ENCODE data around the gene AP1S3.

The AP1S3 gene

DNA sequence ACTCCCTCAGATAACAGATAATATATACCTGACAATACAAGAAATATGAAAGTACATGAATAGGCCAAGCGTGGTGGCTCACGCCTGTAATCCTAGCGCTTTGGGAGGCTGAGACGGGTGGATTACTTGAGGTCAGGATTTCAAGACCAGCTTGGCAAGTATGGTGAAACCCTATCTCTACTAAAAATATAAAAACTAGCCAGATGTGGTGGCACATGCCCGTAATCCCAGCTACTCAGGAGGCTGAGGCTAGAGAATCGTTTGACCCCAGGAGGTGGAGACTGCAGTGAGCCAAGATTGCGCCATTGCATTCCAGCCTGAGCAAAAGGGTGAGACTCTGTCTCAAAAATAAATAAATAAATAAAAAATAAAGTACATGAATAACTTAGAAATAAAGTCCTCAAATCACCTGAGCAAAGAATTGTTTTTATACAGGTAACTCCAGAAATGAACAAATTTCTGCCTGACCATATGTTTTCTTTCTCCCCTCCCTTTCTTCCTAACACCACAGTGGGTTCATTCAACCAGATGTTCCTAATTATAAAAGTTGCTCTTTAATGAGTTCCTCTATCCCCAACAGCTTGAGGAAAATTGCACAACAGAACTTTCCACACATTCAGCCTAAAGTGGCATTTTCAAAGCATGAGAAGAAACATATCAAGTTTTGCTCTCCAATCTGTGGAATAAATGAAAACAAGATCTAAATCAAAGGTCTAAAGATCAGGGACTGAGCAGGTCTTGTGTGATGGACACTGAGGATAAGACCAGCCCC is 33.6 kb upstream of the AP1S3 start:
- TF ChIP-seq RARB (CRISPR knock-in tag; IDR thresholded peaks at IDR 0.05) (no peak), GLIS3 (CRISPR knock-in tag; IDR thresholded peaks at IDR 0.05) (no peak), ZNF70 (CRISPR knock-in tag; IDR thresholded peaks at IDR 0.05) (no peak), ZNF565 (CRISPR knock-in tag; conservative IDR thresholded peaks at IDR 0.05; ENCODE audit: low read depth) (no peak), CSDC2 (CRISPR knock-in tag; IDR thresholded peaks at IDR 0.05) (no peak), ARNTL (CRISPR knock-in tag; IDR thresholded peaks at IDR 0.05; ENCODE audit: borderline replicate concordance, low read depth) (no peak), SNAI2 (CRISPR knock-in tag; IDR thresholded peaks at IDR 0.05) (no peak), ESRRG (CRISPR knock-in tag; IDR thresholded peaks at IDR 0.05) (no peak), PPARA (CRISPR knock-in tag; IDR thresholded peaks at IDR 0.05; ENCODE audit: borderline replicate concordance) (no peak)
- TF ChIP-seq, protein P1, sequence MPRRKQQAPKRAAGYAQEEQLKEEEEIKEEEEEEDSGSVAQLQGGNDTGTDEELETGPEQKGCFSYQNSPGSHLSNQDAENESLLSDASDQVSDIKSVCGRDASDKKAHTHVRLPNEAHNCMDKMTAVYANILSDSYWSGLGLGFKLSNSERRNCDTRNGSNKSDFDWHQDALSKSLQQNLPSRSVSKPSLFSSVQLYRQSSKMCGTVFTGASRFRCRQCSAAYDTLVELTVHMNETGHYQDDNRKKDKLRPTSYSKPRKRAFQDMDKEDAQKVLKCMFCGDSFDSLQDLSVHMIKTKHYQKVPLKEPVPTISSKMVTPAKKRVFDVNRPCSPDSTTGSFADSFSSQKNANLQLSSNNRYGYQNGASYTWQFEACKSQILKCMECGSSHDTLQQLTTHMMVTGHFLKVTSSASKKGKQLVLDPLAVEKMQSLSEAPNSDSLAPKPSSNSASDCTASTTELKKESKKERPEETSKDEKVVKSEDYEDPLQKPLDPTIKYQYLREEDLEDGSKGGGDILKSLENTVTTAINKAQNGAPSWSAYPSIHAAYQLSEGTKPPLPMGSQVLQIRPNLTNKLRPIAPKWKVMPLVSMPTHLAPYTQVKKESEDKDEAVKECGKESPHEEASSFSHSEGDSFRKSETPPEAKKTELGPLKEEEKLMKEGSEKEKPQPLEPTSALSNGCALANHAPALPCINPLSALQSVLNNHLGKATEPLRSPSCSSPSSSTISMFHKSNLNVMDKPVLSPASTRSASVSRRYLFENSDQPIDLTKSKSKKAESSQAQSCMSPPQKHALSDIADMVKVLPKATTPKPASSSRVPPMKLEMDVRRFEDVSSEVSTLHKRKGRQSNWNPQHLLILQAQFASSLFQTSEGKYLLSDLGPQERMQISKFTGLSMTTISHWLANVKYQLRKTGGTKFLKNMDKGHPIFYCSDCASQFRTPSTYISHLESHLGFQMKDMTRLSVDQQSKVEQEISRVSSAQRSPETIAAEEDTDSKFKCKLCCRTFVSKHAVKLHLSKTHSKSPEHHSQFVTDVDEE (CRISPR knock-in tag; IDR thresholded peaks at IDR 0.05), result no peak
- no peak for ATAC-seq

DNA sequence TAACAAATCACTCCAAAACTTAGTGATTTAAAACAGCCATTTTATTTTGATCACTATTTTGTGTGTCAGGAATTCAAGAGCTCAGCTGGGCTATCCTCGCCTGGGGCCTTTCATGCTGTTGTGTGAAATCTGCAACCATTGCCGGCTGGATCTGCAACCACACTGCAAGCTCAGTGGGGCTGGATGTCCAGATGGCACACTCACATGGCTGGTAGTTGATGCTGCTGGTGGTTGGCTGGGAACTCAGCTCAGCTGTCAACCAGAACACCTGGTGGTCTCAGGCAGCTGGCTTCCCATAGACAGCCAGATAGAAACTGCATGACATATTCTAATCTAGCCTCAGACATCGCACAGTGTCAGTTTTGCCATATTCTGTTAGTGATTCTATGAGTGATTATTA is 30.6 kb upstream of the AP1S3 start:
- TF ChIP-seq CSDC2 (CRISPR knock-in tag; IDR thresholded peaks at IDR 0.05) (no peak), BACH2 (CRISPR knock-in tag; IDR thresholded peaks at IDR 0.05; ENCODE audit: borderline replicate concordance) (no peak), GLIS3 (CRISPR knock-in tag; IDR thresholded peaks at IDR 0.05) (no peak), SNAI2 (CRISPR knock-in tag; IDR thresholded peaks at IDR 0.05) (no peak), ISL1 (CRISPR knock-in tag; IDR thresholded peaks at IDR 0.05) (no peak), ZNF8 (CRISPR knock-in tag; IDR thresholded peaks at IDR 0.05) (no peak), OSR1 (CRISPR knock-in tag; IDR thresholded peaks at IDR 0.05) (no peak), ZNF70 (CRISPR knock-in tag; IDR thresholded peaks at IDR 0.05) (no peak), PPARA (CRISPR knock-in tag; IDR thresholded peaks at IDR 0.05; ENCODE audit: borderline replicate concordance) (no peak), ZFP30 (CRISPR knock-in tag; IDR thresholded peaks at IDR 0.05) (no peak), RARB (CRISPR knock-in tag; IDR thresholded peaks at IDR 0.05) (no peak), ZC3H10 (CRISPR knock-in tag; IDR thresholded peaks at IDR 0.05) (no peak), ESRRG (CRISPR knock-in tag; IDR thresholded peaks at IDR 0.05) (no peak), TOX (CRISPR knock-in tag; IDR thresholded peaks at IDR 0.05; ENCODE audit: borderline replicate concordance) (no peak)
- TF ChIP-seq, protein P2, sequence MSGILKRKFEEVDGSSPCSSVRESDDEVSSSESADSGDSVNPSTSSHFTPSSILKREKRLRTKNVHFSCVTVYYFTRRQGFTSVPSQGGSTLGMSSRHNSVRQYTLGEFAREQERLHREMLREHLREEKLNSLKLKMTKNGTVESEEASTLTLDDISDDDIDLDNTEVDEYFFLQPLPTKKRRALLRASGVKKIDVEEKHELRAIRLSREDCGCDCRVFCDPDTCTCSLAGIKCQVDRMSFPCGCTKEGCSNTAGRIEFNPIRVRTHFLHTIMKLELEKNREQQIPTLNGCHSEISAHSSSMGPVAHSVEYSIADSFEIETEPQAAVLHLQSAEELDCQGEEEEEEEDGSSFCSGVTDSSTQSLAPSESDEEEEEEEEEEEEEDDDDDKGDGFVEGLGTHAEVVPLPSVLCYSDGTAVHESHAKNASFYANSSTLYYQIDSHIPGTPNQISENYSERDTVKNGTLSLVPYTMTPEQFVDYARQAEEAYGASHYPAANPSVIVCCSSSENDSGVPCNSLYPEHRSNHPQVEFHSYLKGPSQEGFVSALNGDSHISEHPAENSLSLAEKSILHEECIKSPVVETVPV (CRISPR knock-in tag; IDR thresholded peaks at IDR 0.05), result no peak
- TF ChIP-seq, protein P3, sequence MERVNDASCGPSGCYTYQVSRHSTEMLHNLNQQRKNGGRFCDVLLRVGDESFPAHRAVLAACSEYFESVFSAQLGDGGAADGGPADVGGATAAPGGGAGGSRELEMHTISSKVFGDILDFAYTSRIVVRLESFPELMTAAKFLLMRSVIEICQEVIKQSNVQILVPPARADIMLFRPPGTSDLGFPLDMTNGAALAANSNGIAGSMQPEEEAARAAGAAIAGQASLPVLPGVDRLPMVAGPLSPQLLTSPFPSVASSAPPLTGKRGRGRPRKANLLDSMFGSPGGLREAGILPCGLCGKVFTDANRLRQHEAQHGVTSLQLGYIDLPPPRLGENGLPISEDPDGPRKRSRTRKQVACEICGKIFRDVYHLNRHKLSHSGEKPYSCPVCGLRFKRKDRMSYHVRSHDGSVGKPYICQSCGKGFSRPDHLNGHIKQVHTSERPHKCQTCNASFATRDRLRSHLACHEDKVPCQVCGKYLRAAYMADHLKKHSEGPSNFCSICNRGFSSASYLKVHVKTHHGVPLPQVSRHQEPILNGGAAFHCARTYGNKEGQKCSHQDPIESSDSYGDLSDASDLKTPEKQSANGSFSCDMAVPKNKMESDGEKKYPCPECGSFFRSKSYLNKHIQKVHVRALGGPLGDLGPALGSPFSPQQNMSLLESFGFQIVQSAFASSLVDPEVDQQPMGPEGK (CRISPR knock-in tag; IDR thresholded peaks at IDR 0.05; ENCODE audit: borderline replicate concordance), result no peak
- TF ChIP-seq, protein P1 (CRISPR knock-in tag; IDR thresholded peaks at IDR 0.05), result no peak
- TF ChIP-seq, protein P4, sequence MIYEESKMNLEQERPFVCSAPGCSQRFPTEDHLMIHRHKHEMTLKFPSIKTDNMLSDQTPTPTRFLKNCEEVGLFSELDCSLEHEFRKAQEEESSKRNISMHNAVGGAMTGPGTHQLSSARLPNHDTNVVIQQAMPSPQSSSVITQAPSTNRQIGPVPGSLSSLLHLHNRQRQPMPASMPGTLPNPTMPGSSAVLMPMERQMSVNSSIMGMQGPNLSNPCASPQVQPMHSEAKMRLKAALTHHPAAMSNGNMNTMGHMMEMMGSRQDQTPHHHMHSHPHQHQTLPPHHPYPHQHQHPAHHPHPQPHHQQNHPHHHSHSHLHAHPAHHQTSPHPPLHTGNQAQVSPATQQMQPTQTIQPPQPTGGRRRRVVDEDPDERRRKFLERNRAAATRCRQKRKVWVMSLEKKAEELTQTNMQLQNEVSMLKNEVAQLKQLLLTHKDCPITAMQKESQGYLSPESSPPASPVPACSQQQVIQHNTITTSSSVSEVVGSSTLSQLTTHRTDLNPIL (CRISPR knock-in tag; IDR thresholded peaks at IDR 0.05; ENCODE audit: low read depth), result no peak
- no peak for ATAC-seq

Measured in SK-N-SH treated with all-trans-retinoic acid at 6 μM for 48 hours (cell line).